ENCODE measurements around the gene BEST4.

DNA sequence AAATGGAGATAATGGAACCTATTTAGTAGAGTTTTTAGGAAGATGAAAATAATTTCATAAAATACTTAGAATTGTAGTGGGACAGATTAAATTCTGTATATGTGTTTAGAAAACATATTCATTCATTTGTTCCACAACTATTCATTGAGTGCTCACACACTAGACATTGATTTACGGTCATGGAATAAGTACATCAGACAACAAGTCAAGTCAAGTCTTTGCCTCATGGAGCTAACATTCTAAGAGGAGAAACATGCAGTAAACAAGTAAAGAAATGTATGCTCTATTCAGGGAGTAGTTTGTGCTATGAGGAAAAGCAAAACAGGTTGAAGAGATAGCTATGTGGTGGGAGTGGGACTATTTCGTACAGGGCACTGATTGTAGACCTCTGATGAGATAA is 29.3 kb upstream of the BEST4 start:
- TF ChIP-seq EZH2 (IDR thresholded peaks at IDR 0.05; ENCODE audit: borderline replicate concordance, low read length) = no peak
- TF ChIP-seq, protein P1, sequence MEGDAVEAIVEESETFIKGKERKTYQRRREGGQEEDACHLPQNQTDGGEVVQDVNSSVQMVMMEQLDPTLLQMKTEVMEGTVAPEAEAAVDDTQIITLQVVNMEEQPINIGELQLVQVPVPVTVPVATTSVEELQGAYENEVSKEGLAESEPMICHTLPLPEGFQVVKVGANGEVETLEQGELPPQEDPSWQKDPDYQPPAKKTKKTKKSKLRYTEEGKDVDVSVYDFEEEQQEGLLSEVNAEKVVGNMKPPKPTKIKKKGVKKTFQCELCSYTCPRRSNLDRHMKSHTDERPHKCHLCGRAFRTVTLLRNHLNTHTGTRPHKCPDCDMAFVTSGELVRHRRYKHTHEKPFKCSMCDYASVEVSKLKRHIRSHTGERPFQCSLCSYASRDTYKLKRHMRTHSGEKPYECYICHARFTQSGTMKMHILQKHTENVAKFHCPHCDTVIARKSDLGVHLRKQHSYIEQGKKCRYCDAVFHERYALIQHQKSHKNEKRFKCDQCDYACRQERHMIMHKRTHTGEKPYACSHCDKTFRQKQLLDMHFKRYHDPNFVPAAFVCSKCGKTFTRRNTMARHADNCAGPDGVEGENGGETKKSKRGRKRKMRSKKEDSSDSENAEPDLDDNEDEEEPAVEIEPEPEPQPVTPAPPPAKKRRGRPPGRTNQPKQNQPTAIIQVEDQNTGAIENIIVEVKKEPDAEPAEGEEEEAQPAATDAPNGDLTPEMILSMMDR (conservative IDR thresholded peaks at IDR 0.05 in 1 of 2, IDR thresholded peaks at IDR 0.05 in 1 of 2; ENCODE audit: extremely low read depth in 1 of 2, insufficient read depth in 1 of 2, low read depth in 1 of 2, low read length in 2 of 2) = no peak

Measured in mammary epithelial cell (primary cell).